Stimulated activated naive CD8-positive, alpha-beta T cell treated with anti-CD3 and anti-CD28 coated beads, Interleukin-15, amount 100 ng/mL, for 72 hours (primary cell): ENCODE data around the gene URI1.
"Not testable (repeated sequence)": the region's sequence is repeated elsewhere in the genome, so short reads cannot be mapped to it uniquely, and the experiment has no call there.

ENCODE experiments used
- ATAC-seq: fragments of 150-1000 bp; cut with Tn5 transposase; 2 replicates; pipeline ENCODE4 v1.10.0; 2021; ENCODE audit warnings: mild to moderate bottlenecking, moderate library complexity
- DNase-seq, 2 donors: peaks; one replicate each; pipeline ENCODE4 v3.0.0; 2021 to 2022
- H3K27ac Mint-ChIP-seq, 2 donors: one replicate each; pipeline ENCODE4 v1.8.0; 2022; ENCODE audit warnings: mild to moderate bottlenecking in 2 of 2, mixed read lengths in 2 of 2, moderate library complexity in 2 of 2
- H3K27me3 Mint-ChIP-seq: one replicate; pipeline ENCODE4 v1.8.0; 2022; ENCODE audit warnings: mixed read lengths
- H3K4me1 Mint-ChIP-seq: one replicate; pipeline ENCODE4 v1.8.0; 2022; ENCODE audit warnings: mild to moderate bottlenecking, mixed read lengths
- H3K4me3 Mint-ChIP-seq, 2 donors: one replicate each; pipeline ENCODE4 v1.8.0; 2022; ENCODE audit warnings: mild to moderate bottlenecking in 2 of 2, mixed read lengths in 2 of 2, moderate library complexity in 1 of 2
- H3K9me3 Mint-ChIP-seq, 2 donors: one replicate each; pipeline ENCODE4 v1.8.0; 2022; ENCODE audit warnings: mixed read lengths in 2 of 2

The URI1 gene

DNA sequence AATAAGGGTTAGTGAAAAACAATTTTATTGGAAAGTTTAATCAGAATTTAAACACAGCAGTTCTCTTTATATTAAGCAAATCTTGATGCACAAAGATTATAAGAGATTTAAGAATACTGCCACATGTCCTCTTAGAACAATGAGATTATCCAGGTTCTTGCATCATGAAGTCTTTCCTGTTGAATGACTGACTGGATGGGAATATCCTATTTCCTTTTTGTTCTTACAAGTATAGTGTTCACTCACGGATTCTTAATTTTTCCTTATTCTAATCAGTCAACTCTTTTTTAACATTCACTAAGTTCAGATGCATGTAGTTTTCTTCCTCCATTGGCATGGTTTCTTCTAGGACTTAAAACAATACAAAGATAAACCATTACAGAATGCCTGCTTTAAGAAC, 10.1 kb downstream of the URI1 start:
- H3K4me3 Mint-ChIP-seq, result no peak overlapping the region
- peak overlapping the region in 1 of 2 donors; percentile 91 for H3K27ac Mint-ChIP-seq
- H3K4me1 Mint-ChIP-seq, result peaks cover 60% of the 10 kb centered on the region
- no peak for ATAC-seq
- no peaks in the 10 kb centered on the region for H3K27me3 Mint-ChIP-seq
- H3K9me3 Mint-ChIP-seq, result peaks cover 7 to 10% of the 10 kb centered on the region in 2 donors
- DNase-seq, result no peak

DNA sequence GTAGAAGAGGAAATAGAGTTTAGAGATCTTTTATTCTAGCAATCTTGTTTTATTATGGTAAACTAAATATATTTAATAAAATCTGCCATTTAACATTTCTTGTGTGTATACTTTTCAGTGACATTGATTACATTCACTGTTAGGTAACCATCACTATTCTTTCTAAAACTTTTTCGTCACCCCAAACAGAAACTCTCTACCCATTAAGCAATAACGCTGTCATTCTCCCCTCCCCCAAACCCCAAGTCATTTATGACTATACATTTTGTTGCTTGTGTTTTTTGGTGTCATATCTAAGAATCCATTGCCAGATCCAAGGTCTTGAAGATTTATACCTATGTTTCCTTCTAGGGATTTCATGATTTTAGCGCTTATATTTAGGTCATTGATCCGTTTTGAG, 10.6 kb downstream of the URI1 start:
- ATAC-seq (peak; percentile 82), DNase-seq (peak in 1 of 2 donors; percentile 30)
- Mint-ChIP-seq H3K4me3 (peak overlapping the region in 1 of 2 donors; percentile 49), H3K4me1 (peaks cover 55% of the 10 kb centered on the region), H3K9me3 (peaks cover 7 to 9% of the 10 kb centered on the region in 2 donors), H3K27ac (peak overlapping the region; percentile 0 to 91), H3K27me3 (no peaks in the 10 kb centered on the region)

DNA sequence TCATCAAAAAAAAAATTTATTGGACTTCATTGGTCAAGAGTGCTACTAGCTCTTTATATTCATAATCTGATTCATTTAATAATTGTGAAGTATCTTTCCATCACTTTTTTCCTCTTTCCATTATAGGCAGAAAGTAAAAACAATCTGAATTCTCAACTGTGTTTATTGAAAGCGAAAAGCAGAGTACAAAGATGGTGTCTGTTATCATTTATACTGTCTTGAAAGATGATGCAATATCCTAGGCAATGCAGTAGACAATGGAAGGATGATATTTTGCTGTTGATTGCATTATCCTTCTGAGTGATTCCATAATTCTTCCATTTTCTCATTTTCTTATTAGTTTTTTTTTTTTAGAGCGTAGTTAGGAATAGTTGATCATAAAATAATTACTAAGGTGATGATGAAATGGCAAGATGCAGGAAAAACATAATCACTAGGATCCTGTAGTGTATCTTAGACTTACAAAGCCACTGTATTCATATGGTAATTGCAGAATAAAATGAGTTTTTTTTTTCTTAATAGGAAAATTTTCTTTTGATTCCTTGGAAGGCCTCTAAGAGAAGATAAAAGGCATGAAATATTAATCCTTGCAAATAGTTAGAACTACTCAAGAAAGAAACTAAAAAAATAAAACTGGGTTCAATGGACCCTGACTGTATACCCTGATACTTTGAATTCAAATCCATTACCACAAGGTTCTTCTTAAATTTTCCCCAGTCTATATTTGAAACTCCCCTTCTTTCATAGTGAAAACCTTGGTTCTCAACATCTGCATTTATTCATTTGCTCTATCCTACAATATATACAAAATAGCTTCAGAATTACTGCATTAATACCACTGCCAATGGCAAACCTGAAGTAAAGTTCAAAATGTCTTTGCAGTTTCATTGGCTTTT, 11.6 kb downstream of the URI1 start:
- Mint-ChIP-seq H3K27ac (peak overlapping the region; percentile 100), H3K4me3 (peak overlapping the region; percentile 74 to 79), H3K27me3 (no peaks in the 10 kb centered on the region), H3K9me3 (peaks cover 4 to 7% of the 10 kb centered on the region in 2 donors), H3K4me1 (peaks cover 51% of the 10 kb centered on the region)
- ATAC-seq (peak; percentile 60), DNase-seq (no peak)

- DNase-seq, result no peak
- peaks cover 4 to 7% of the 10 kb centered on the region in 2 donors for H3K9me3 Mint-ChIP-seq
- no peak overlapping the region for H3K4me3 Mint-ChIP-seq
- no peaks in the 10 kb centered on the region for H3K27me3 Mint-ChIP-seq
- H3K4me1 Mint-ChIP-seq, result peaks cover 62% of the 10 kb centered on the region
- no peak for ATAC-seq
- H3K27ac Mint-ChIP-seq, result no peak overlapping the region
Measured at GRCh38 chr19:29956855-29957254, 14.8 kb downstream of the URI1 start.

DNA sequence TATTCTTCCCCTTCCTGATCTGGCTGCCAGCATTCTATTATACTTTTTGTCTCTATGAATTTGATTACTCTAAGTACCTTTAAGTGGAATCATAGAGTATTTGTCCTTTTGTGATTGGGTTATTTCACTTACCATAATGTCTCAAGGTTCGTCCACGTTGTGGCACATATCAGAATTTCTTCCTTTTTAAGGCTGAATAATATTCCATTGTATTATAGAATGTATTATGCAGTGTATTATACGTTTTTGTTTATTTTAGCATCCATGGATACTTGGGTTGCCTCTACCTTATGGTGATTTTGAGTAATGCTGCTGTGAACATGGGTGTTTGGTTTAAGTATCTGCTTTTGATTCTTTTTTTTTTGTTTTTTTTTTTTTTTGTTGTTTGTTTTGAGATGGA, 19.3 kb downstream of the URI1 start:
- ATAC-seq (no peak), DNase-seq (no peak)
- H3K27ac Mint-ChIP-seq, result no peak overlapping the region
- no peaks in the 10 kb centered on the region for H3K27me3 Mint-ChIP-seq
- peaks cover 73% of the 10 kb centered on the region for H3K4me1 Mint-ChIP-seq
- H3K9me3 Mint-ChIP-seq, result no peaks in the 10 kb centered on the region
- no peak overlapping the region for H3K4me3 Mint-ChIP-seq

- ATAC-seq (no peak), DNase-seq (no peak)
- H3K9me3 Mint-ChIP-seq, result no peaks in the 10 kb centered on the region
- H3K27me3 Mint-ChIP-seq, result no peaks in the 10 kb centered on the region
- H3K27ac Mint-ChIP-seq, result no peak overlapping the region
- H3K4me3 Mint-ChIP-seq, result peak overlapping the region; percentile 3 to 36
- peaks cover 88% of the 10 kb centered on the region for H3K4me1 Mint-ChIP-seq
Measured at GRCh38 chr19:29962793-29963192, 20.8 kb downstream of the URI1 start.

GRCh38 chr19:29963576-29963975, 21.5 kb downstream of the URI1 start:
- Mint-ChIP-seq H3K27ac (peak overlapping the region in 1 of 2 donors; percentile 84), H3K9me3 (no peaks in the 10 kb centered on the region), H3K4me1 (peaks cover 87% of the 10 kb centered on the region), H3K27me3 (no peaks in the 10 kb centered on the region), H3K4me3 (no peak overlapping the region)
- ATAC-seq (no peak), DNase-seq (no peak)

GRCh38 chr19:29964171-29964570, 22.1 kb downstream of the URI1 start:
- ATAC-seq (no peak), DNase-seq (no peak)
- Mint-ChIP-seq H3K9me3 (no peaks in the 10 kb centered on the region), H3K4me3 (no peak overlapping the region), H3K27me3 (no peaks in the 10 kb centered on the region), H3K27ac (peak overlapping the region in 1 of 2 donors; percentile 20), H3K4me1 (peaks cover 87% of the 10 kb centered on the region)

DNA sequence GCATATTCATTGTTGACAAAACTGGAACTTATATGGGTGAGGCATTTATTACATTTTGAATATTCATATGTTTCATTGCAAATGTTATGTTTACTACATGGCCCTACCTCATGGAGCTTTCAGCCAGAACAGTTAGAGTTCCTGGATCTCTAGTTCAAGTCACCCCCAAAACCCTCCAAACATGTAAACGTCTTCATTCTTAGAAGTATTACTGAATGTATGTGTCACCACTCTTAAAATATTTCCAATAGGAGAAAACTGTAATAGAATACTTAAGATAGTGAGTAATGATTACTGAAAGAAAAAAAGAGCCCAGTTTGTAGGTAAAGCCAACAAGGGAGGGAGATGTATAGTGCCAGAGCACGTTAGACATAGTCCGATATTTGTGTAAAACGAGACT, 23.5 kb downstream of the URI1 start:
- Mint-ChIP-seq H3K9me3 (no peaks in the 10 kb centered on the region), H3K4me3 (no peak overlapping the region), H3K27me3 (no peaks in the 10 kb centered on the region), H3K4me1 (peaks cover 86% of the 10 kb centered on the region), H3K27ac (no peak overlapping the region)
- ATAC-seq (no peak), DNase-seq (no peak)

- not testable (repeated sequence) for DNase-seq, H3K9me3 Mint-ChIP-seq, H3K4me3 Mint-ChIP-seq, ATAC-seq, H3K27me3 Mint-ChIP-seq, H3K27ac Mint-ChIP-seq
- H3K4me1 Mint-ChIP-seq, result peaks cover 86% of the 10 kb centered on the region
Measured at GRCh38 chr19:29966142-29966541, 24.1 kb downstream of the URI1 start.

DNA sequence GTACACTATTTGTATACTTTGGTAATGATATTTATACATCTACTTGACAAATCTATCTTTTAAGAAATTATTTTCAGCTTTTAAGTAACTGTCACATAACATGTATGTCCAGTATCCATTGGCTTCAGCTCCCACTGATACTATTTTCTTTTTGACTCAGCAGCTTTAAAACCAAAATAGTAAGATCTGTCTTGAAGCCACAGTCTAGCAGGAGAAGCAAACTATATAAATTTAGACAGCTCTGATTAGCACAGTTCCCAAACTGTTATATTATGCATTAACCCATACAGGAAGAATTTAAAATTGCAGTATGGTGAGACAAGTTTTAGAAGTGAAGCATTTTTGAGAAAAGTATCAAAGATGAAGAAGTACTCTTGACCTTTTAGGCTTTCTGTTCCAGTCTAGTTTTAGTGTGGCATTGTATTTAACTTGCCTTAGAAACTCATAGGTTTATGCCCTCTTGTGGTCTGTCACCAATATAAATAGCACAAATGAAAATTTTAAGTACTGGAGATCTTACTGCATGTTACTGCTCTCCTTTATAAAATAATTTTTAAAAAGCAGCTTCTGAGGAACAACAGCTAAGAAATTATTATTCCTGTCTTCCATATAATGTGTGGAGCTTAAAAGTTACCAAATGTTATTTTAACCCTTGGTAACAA, 24.7 kb downstream of the URI1 start:
- Mint-ChIP-seq H3K9me3 (no peaks in the 10 kb centered on the region), H3K27ac (no peak overlapping the region), H3K4me3 (no peak overlapping the region), H3K4me1 (peaks cover 81% of the 10 kb centered on the region), H3K27me3 (no peaks in the 10 kb centered on the region)
- ATAC-seq (peak; percentile 45), DNase-seq (no peak)

DNA sequence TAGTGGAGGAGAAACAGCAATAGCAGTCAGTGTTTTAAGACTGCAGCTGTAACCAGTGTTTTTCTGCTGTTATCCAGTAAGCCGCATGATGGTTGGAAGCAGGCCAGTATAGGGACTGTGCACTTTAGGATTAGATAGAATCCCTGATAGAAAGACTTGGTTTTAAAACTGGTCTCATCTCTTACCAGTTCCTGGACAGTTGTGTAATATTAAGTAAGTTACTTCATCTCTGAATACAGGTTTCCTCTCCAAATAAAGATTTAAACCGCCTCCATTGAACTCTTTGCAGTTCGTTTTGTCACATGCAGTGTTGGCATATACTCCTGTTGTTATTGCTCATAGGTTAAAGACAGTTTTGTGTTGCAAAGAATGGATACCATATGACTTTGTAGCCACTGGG, 25.6 kb downstream of the URI1 start:
- no peak overlapping the region for H3K4me3 Mint-ChIP-seq

GRCh38 chr19:29969891-29970290, 27.9 kb downstream of the URI1 start:
- DNase-seq, result no peak
- Mint-ChIP-seq H3K4me1 (peaks cover 55% of the 10 kb centered on the region), H3K27me3 (no peaks in the 10 kb centered on the region), H3K27ac (no peak overlapping the region), H3K9me3 (no peaks in the 10 kb centered on the region), H3K4me3 (no peak overlapping the region)
- no peak for ATAC-seq

More for the DNA sequence above, 25.6 kb downstream of the URI1 start:
- ATAC-seq (no peak), DNase-seq (no peak)
- Mint-ChIP-seq H3K27ac (no peak overlapping the region), H3K27me3 (no peaks in the 10 kb centered on the region), H3K4me1 (peaks cover 72% of the 10 kb centered on the region), H3K9me3 (no peaks in the 10 kb centered on the region)

GRCh38 chr19:29971002-29971401, 29.0 kb downstream of the URI1 start:
- no peaks in the 10 kb centered on the region for H3K9me3 Mint-ChIP-seq
- DNase-seq (no peak), ATAC-seq (no peak)
- no peaks in the 10 kb centered on the region for H3K27me3 Mint-ChIP-seq
- no peak overlapping the region for H3K4me3 Mint-ChIP-seq
- H3K4me1 Mint-ChIP-seq, result peaks cover 50% of the 10 kb centered on the region
- H3K27ac Mint-ChIP-seq, result no peak overlapping the region

DNA sequence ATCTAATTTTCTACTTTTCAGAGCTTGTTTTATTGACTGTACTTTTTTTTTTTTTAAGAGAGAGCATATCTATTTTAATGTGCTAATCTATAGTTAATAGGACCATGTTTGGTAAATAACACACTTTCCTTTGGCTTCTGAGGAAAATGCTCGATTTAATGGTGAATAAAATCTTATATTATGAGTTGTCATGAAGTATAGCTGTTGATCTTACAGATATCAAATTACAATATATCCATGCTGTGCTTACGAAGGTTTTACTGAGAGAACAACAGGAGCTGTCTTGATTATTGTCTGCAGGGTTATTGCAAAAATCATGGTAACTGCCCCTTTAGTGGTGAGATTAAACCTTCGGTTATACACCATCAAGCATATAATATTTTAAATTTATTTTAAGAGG, 29.6 kb downstream of the URI1 start:
- no peak for DNase-seq
- Mint-ChIP-seq H3K4me1 (peaks cover 50% of the 10 kb centered on the region), H3K27me3 (no peaks in the 10 kb centered on the region), H3K27ac (peak overlapping the region in 1 of 2 donors; percentile 25), H3K4me3 (no peak overlapping the region), H3K9me3 (no peaks in the 10 kb centered on the region)
- ATAC-seq, result no peak

DNA sequence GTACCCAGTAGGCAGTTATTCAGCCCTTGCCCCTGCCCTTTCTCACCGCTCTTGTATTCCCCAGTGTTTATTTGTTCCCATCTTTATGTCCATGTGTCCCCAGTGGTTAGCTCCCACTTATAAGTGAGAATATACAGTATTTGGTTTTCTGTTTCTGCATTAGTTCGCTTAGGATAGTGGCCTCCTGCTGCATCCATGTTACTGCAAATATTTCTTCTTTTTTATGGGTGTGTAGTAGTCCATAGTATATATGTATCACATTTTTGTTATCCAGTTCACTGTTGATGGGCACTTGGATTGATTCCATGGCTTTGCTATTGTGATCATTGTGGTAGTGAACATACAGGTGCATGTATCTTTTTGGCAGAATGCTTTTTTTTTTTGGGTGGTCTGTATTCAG, 32.7 kb downstream of the URI1 start:
- H3K4me1 Mint-ChIP-seq, result peaks cover 45% of the 10 kb centered on the region
- H3K27ac Mint-ChIP-seq, result no peak overlapping the region
- DNase-seq (no peak), ATAC-seq (no peak)
- no peaks in the 10 kb centered on the region for H3K9me3 Mint-ChIP-seq
- no peak overlapping the region for H3K4me3 Mint-ChIP-seq
- no peaks in the 10 kb centered on the region for H3K27me3 Mint-ChIP-seq
